Hematopoietic multipotent progenitor cell (in vitro differentiated cells): Measurements from ENCODE around the gene SSTR3. TPM values are rescaled to one million over a fixed set of nuclear protein-coding genes. Genes with fewer than 3 reads are reported as not detected.
"Not testable (repeated sequence)": the region's sequence is repeated elsewhere in the genome, so short reads cannot be mapped to it uniquely, and the experiment has no call there.

Experiments used
- DNase-seq, 3 donors: peaks; one replicate each; pipeline ENCODE4 v3.0.0-alpha.2; 2011 to 2015; ENCODE audit warnings: low read depth in 2 of 3, low spot score in 2 of 3
- total RNA-seq: library from RNA; depleted of rRNA; stranded (reverse); fragments of >200 nt; gene quantifications from one replicate; pipeline ENCODE4 v1.2.3, GENCODE V29; 2012

Gene SSTR3
- total RNA-seq, 1 donor = under 0.01 TPM

DNA sequence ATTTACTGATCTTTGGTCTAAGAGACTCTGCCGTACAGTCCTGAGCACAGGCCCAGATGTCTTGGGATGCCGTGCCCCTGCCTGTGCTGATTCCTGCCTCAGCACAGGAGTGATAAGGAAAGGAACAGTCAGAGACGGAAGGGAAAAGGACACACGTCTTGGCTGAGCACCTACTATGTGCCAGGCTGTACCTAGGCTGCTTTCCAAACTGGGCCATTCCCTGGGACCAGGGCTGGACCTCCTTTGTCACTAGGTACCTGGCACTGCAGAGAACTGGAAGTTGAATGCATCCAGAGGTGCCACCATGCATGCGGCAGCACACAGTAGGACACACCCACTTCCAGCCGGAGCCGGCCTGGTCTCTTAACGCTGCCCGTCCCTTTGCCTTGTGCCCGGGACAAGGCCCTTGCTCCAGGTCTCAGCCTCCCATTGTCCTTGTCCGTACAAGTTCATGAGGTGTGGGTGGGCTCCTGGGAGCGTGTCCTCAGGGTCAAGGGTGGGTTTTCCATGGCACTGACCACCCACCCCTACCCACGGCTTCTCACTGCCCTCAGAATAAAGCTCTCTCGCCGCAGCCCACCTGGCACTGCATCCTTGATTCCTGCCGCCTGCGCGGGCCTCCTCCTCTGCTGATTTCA lies 1.1 kb upstream of the SSTR3 start:
- no peak for DNase-seq

DNA sequence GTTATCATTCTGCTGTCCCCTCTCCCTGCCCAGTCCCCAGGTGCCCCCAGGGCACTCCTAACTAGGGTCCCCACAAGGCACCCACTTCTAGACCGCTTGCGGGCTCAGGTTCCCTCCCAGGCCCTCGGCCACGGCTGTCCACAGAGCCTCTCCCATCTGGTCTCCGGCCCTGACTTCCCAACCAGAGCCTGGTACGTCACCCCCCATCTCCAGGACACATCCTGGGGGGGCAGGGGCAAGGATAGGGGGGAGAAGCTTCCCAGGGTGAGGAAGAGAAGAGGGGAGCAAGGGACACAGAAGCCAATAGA lies 457 bp downstream of the SSTR3 start:
- no peak for DNase-seq

DNA sequence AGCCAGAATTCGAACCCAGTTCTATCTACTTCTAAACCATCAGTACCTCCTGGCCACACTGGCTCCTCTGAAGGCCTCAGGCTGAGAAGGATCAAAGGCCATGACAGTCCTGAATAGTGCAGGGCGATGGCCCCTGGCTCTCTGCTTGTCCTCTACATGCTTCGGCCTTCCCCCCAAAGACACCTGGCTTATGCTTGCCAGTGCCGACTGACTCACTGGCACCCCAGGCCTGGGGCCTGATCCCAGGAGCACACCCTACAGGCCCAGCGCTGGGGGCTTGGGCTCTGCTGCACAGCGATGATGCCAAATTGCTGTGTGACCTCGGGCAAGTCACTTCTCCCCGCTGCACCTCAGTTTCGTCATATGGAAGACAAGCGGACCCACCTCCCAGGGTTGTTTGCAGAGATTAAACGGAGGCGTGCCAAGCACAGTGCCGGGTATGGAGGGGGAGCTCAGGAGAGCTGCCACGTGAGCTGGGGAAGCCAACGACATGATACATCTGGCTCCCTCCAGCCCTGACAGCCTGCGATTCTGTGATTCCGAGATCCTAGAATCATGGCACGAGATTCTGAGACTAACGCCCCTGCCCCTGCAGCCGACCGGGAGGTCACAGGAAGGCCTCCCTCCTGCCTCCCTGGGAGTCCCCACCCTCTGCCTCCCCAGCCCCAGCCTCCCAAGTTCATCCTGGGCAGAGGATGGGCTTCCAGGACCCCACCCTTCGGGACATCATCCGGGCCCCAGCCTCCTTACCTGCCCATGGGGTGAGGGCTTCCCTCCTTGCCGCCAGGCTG lies 1.0 kb downstream of the SSTR3 start:
- DNase-seq = no peak

DNA sequence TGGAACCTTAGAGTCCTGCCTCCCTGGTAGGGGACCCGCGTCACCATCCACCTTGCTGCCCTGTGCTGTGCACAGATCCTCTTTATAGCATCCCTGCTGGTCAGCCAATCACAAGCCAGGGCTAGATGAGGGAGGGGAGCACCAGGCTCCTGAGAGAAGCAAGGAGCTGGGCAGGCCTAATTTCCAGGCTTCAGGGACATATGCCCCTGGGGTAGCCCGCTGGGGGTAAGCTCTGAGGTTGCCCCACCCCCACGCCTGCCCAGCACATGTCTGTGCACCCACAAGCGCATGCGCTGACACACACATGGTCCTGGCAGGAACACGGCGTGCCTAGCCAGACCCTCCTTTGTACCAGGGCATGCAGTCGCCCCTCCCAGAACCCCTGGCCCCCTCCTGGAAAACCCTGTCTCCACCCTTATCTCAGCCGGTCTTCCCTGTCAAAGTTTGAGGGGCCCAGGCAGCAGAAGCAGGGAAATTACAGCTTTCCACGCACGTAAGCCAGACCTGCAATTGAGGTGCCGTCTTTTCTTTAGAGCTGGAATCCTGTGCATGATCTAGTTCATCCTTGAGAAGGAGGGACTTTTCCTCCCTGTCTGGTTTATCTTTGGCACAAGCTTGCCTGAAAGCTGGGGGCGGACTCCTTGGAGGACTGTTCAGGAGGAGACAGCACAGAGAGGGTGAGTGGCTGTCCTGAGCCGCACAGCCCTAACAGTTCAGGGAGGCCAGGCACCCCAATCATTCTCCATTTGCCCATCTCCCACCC lies 2.1 kb downstream of the SSTR3 start:
- no peak for DNase-seq

DNA sequence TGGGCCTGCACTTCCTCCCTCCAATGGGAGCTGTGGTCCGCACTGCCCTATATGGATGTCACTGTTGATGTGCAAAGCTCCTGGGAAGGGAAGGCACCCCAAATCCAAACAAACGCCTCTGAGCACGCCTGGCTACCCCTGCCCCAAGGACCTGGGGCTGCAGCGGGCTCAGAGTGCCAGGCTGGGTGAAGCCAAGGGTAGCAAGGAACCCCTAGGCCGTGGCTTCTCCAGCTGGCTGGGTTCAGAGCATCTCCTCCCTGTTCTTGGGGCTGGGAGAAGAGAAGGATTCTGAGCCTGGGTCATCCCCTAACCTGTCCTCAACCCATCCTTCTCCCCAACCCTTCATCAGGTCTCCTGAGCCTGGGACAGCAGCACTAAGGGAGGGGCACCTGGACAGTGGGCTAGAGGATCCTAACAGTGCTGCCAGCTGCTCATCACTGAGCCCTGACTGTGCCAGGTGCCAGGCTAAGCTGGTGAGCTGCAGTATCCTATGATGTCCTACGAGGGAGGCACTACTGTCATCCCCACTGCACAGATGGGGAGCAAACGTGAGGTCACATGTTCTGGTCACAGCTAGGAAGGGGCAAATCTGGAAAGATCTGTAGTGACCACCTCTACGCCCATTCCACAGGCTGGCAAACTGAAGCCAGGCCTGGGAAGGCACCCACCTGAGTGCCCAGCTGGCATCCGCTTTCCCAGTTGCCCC lies 3.0 kb downstream of the SSTR3 start:
- no peak for DNase-seq

DNA sequence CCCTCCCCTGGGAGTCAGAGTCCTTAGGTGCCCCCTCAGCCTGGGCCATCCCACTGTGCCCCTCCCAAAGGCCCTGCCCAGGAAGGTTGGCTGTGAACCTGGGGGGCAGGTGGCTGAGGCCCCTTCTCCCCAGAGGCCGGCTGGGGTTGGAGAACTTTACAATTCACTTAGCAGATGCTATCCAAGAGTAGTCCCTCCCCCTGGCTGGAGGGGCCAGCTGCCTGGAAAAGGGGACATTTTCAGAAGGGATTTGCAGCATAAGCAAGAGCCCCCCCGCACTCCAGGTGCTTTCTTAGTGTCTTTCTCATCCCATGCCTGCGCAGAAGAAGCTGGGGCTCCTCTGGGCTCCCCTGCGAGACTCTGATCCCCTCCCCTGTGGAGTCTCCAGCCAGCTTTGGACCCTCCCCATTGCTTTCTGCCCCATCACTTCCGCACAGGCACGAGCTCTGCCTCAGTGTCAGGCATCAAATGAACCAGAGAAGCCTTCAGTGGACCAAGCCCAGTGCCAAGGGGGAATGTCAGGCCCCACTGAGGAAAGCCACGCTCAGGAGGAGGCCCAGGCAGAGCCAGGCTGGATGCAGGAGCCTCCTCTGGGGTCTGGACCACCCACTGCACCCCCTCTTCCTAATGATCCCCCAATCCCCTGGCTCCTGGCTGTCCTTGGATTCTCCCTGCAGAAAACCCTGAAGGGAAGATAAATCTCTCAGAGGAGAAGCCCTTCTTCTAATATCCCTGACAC lies 3.7 kb downstream of the SSTR3 start:
- DNase-seq = no peak

DNA sequence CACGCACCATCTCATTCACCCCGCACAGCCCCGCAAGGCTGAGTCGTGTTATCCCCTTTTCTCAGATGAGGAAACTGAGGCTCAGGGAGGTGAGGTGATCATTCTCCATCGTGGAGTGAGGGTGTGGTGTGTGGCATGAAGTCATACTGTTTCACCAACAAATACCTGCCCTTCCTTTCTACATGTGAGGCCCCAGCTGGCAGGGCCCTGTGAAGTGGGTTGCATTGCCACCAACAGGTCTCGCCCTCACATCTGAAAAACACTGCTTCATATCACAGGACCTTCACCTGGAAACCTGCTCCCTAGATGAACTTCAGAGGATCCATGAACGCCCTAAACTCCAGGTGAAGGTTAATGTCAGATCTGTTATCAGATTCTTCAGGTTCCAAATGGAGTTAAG lies 4.3 kb downstream of the SSTR3 start:
- DNase-seq = no peak

DNA sequence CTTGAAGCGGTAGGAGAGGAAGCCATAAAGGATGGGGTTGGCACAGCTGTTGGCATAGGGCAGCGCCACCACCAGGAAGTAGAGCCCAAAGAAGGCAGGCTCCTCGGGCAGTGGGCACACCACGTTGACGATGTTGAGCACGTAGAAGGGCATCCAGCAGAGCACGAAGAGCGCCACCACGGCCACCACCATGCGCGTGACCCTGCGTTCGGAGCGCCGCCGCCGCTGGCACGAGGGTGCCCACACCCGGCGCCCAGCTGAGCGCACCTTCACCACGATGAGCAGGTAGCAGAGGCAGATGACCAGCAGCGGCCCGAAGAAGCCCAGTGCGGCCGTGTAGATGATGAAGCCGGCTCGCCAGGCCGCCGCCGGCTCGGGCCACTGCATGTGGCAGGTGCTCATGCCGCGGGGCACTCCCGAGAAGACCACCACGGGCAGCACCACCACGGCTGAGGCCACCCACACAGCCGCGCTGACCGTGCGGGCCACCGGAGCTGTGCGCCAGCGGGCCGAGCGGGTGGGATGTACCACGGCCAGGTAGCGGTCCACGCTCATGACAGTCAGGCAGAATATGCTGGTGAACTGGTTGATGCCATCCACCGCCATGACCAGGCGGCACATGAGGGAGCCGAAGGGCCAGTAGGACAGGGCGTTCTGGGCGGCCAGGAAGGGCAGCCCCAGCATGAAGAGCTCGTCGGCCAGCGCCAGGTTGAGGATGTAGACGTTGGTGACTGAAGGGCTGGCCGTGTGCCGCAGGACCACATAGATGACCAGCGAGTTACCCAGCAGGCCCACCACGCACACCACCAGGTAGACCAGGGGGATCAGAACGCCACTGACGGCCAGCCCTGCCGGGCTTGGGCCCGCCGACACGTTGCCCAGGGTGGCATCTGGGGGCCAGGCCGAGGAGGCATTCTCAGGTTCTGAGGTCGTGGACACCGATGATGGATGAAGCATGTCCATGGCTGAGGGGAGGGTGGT lies 5.1 kb downstream of the SSTR3 start:
- DNase-seq = no peak

DNA sequence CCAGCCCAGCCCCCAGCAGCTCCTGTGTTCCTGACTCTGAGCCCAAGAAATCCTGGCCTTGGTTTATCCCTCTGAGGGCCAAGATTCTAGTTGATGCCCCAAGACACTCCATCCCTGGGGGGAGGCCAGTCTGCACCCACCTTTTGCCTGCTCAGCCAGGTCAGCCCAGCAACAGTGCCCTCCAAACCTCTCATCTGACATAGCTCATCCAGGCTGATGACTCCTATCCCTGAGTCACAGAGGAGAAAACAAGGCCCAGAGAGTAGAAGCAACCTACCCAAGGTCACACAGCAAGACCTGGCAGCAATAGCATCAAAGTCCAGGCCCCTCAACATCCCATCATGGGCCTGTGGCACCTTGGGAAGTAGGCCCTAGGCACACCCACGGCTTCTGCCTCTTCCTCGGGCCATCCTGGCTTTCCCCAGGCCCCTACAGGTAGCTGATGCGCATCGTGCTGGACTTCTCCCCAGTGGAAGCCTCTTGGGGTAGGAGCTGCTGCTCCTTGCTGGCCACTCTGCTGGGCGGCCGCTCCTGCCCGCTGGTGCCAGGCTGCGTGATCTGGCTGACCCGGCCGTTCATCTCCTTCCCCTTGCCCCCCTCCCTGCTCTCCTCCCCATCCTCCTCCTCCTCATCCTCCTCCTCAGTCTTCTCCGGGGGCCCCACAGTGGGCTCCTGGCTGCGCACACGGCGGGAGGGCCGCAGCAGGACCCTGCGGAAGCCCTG lies 6.0 kb downstream of the SSTR3 start:
- DNase-seq = no peak

DNA sequence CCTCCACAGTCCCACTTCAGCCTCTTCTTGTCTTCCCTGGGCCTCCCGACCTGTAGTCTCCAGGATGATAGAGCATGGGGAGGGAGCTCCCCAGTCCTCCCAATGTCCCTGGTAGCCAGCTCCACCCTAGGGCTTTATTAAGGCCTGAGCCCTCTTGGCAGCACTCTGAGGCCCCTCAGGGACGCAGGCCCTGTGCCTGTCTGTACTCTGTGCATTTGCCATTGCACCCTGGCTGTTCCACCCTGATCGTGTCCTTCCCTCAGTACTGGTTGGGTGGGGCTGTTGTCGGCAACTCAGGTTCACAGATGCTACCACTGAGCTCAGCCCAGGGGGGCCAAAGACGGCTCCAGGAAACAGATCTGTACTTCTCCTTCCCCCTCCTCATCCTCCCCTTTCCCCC lies 7.2 kb downstream of the SSTR3 start:
- DNase-seq = no peak

DNA sequence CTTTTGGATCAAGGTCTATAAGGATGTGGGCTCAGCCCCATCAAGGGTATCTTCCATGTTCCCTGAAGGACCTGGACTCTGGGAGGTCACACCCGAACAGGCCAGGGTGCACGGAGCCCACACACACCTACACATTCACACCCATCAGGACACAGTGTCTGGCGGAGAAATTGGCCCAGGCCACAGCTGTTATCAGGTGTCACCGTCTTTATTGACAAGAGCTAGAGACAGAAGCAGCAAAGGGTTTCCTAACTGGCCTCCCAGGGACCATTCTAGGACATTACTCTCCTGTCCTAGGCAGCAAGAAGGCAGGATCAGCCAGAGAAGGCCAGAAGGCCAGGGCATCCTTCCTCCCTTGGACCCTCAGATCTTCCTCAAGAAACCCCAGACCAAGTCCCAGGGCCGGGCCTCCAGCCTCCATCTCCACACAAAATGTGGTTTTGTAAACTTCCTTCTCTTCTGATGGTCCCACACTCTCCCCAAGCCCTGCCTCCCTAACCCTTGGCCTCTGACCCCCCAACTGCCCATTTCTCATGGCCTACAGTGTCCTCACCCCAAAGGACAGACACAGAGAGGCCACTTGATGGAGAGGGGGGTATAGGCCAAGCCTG lies 8.1 kb downstream of the SSTR3 start:
- no peak for DNase-seq

DNA sequence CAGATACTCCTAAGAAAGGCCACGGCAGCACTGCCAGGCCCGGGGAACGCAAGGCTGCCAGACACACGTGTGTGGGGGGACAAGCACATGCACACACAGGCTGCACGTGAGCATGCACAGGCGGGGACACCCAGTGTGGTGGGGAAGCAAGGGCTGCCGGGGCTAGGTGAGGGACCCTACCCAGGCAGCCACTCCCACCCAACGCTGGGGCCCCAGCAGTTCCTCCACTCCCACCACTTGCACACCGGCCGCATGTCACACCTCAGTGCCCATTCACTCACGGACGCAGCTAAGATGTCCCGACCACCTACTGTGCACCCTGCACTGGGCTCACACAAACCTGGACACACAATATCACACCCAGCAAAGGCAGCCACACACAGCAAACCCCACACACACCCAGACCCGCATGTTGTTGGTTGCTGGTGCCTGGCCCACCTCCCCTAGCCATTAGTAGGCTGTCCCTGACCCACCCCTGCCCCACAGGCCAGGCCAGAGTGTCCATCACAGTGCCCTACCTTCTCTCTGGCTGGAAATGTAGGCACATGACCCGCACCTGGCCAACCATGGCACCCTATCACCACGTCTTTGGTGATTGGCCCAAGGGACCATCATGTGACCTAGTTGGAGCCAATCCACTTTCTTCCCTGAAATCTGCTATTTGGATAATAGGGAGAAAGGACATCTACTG lies 8.8 kb downstream of the SSTR3 start:
- DNase-seq = no peak

DNA sequence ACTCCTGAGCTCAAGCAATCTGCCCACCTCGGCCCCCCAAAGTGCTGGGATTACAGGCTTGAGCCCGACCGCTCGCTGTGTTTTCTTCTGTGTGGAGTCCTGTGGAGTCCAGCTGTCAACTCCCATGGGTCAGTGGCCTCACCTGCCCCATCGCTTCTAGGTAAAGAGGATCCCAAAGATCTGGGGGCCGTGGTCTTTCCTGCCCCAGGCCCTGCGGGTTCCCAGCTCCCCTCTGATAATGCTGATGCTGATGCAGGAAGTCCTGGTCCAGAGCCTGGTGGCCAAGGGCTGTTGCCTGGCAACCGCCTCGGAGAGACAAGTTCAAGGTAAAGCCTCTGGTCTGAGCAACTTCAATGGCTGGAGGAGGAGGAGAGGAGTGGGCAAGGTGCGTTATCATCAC lies 9.6 kb downstream of the SSTR3 start:
- no peak for DNase-seq

DNA sequence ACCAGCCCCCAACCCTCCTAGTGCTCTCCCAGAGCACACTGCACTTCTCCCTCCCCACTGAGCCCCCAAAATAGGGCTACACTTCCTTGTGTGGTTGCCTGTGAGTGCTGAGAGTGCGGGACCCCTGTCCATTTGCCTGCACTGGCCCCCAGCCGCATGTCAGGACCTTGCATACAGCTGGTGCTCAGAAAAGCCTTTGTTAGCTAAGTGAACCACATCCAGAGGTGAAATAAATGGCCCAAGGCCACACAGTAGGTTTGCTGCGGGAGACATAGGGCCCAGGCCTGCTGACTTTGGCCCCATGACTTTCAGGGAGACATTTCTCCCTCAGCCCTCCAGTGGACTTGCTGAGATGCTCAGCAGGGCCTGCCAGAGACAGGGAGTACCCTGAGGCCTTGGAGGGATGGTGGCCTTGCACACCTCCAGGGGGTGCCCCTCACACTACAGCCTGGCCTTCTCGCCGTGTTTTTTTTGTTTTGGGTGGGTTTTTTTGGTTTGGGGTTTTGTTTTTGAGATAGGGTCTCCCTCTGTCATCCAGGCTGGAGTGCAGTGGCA lies 10.2 kb downstream of the SSTR3 start:
- no peak for DNase-seq

DNA sequence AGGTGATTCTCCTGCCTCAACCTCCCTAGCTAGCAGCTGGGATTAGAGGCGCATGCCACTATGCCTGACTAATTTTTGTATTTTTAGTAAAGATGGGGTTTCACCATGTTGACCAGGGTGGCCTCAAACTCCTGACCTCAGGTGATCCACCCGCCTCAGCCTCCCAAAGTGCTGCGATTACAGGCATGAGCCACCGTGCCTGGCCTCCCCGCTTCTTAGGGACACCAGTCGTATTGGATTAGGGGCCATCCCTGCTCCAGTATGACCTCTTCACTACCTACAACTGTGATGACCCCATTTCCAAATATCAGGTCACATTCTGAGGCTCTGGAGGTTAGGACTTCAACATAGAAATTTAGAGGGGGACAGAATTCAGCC lies 10.8 kb downstream of the SSTR3 start:
- DNase-seq = not testable (repeated sequence)

DNA sequence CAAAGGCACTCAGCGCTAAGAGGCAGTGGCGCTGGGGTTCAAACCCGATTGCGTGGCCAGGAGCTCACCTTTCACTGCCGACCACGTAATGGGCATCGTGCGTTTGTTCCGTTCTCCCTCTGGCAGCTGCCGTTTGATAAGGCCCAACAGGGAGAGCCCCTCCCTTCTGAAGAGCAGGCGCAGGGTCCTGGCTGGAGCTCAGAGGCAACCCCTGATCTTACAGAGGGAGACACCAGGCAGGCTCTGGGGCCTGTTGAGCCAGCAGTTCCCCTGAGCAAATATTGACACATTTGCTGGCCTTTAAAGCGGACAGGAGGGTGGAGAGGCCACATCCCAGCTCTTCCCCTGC lies 12.5 kb downstream of the SSTR3 start:
- DNase-seq = no peak

DNA sequence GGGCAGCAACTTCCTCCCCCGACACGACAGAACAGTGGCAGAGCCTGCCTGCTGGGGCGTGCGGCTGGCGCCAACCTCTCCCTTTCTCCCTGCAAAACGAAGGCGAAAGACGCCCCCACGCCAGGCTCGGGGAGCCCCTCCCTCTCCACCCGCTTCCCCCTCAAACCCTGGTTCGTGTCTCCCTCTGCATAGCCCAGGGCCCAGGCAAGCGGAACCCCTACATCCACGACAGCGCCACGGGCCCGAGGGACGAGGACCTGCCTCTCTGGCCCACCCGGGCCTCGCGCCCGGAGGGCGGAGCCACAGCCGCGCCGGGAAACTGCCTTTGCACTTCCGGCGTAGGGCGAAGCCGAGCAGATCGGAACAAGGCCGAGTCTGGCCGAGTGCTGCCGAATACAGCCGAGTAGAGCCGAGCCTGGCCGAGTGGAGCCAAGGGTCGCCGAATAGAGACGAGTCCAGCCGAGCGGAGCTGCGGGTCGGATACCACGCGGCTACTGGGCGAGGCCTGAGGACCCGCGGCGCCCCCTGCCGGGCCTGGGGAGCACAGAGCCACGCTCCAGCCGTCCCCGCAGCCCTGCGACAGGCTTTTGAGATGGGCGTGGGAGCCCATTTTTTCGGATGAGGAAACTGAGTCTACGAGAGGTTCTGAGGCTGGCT lies 13.0 kb downstream of the SSTR3 start:
- peak; percentile 96 to 99 (median 98) for DNase-seq
